CMK (cell line): ENCODE measurements around the gene KRTAP5-8.
A peak's percentile ranks its signal among the peaks of the same experiment; 100 is the strongest.
"Not testable (repeated sequence)": the region's sequence is repeated elsewhere in the genome, so short reads cannot be mapped to it uniquely, and the experiment has no call there.

Experiments used
- DNase-seq: peaks from one replicate; pipeline ENCODE4 v3.0.0-alpha.2; 2010; ENCODE audit warnings: low read depth

KRTAP5-8 gene

DNA sequence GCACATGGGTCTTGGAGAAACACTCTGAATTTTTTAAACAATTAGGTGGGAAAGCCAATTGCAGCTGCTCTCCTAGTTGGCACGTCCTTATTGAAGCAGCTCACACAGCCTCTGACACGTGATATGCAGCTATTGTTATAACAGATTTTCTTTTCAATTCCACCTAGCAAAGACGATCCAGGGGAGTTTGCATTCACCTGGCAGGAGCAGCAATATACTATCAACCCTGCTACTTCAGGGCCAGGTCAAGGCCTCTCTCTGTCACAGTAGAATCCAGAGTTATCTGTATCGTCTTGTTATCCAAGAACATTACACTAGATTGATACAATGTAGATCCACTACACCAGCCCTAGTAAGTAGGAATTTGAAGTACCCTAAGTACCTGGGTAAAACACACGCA, 36.6 kb downstream of the KRTAP5-8 start:
- DNase-seq = no peak

DNA sequence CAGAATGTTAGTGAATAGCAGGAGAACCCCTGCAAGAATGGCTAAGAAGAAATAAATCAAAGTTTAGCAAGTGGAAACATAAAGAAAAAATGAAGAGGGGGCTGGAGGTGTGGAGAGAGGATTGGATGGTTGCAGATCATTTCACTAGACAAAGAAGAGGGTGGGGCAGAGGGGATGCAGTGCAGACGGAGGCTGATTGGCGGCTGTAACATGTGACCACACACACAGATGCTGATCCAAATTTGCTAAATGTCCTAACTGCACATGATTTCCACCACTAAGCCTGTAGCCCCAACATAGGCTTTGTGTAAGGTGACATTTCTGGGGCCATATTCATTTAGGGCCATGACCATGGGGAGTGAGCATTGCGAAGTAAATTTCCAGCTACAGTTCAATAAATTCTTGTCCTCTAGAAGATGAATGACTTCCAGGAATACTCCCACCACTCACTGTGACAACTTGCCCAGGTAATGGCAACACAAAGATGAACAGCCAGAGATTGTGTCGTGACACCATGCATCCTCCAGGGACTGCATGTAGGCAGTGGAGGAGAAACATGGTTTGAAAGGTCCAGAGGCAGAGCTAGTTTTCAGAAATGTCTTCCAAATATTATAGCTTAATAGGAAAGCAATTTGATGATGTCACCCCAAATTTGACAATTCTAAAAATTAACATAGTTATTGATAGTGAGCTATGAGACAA, 38.0 kb downstream of the KRTAP5-8 start:
- no peak for DNase-seq

- not testable (repeated sequence) for DNase-seq
These were observed 39.1 kb downstream of the KRTAP5-8 start for GRCh38 chr11:71576688-71577465.

GRCh38 chr11:71577469-71578004, 39.7 kb downstream of the KRTAP5-8 start:
- DNase-seq = no peak

GRCh38 chr11:71579513-71579912, 41.7 kb downstream of the KRTAP5-8 start:
- DNase-seq = not testable (repeated sequence)

- DNase-seq = peak; percentile 31
These were observed 42.5 kb downstream of the KRTAP5-8 start for GRCh38 chr11:71580057-71581003.

- DNase-seq = no peak
These were observed 44.0 kb downstream of the KRTAP5-8 start for GRCh38 chr11:71581826-71582225.

- DNase-seq = no peak
These were observed 44.6 kb downstream of the KRTAP5-8 start, which contains the start of gene KRTAP5-11 for GRCh38 chr11:71582309-71582895. KRTAP5-11 (minus strand) TSS chr11:71582875; CDS start chr11:71582837, 38 bp downstream.

DNA sequence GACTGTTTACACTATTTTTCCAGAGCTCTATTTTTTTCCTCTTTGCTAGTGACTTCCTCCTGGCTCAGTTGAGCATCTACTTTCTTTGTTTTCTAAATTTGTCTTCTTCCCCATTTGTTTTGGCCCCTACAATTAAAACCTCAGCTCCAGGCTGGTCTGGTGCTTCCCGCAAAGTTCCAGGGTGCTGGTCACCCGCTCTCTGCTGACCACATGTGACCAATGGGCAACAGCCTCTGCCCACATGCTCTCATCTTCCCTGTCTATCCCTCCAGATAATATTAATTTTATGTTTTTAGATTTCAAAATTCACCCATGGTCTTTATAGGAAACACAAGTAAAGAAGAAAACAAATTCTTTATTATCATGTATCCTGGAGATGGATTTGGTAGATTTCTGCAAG, 45.1 kb downstream of the KRTAP5-8 start:
- DNase-seq = not testable (repeated sequence)

DNA sequence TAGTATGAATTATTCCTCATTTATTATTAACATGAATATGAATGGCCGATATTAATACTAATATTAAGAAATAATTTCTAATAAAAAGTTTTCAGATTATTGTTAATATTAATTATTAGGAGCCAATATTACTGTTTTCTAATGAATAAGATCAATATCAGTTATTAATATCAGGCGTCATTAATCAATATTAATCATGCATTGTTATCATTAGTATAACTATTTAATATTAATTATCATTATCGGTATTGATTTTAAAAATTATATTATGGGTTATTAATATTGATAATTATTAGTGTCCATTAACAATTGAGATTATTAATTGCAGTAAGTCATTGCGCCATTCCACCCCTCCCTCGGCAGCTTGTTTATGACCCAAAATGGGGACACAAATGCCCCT, 47.8 kb downstream of the KRTAP5-8 start:
- DNase-seq = not testable (repeated sequence)

GRCh38 chr11:71588314-71588713, 50.5 kb downstream of the KRTAP5-8 start:
- DNase-seq = not testable (repeated sequence)
